AG09319 (cell line): ENCODE data around the gene SBF2.
"Not testable (repeated sequence)": the region's sequence is repeated elsewhere in the genome, so short reads cannot be mapped to it uniquely, and the experiment has no call there.

Experiments used
- DNase-seq: peaks from one replicate; pipeline ENCODE4 v3.0.0-alpha.2; 2010; ENCODE audit warnings: low read depth; ENCODE audit errors: extremely low read depth
- TF ChIP-seq, protein P1 (sequence below): IDR thresholded peaks from 2 replicates; pipeline ENCODE4 v1.5.1; 2011; ENCODE audit warnings: low read depth, mild to moderate bottlenecking, inconsistent platforms, low read length, moderate library complexity

Gene SBF2

DNA sequence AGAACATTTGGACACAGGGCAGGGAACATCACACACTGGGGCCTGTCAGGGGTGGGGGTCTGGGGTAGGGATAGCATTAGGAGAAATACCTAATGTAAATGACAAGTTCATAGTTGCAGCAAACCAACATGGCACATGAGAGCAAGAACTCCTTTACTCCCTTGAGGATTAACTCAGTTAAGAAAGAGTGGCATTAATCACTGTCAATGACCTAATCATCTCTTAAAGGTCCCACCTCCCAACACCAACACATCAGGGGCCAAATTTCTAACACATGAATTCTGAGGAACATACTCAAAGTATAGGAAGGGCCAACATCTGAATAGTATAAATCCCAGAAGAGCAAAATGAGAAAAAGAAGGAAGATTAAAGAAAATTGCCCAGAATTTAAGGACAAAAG is 357.3 kb downstream of the SBF2 start:
- TF ChIP-seq, protein P1, sequence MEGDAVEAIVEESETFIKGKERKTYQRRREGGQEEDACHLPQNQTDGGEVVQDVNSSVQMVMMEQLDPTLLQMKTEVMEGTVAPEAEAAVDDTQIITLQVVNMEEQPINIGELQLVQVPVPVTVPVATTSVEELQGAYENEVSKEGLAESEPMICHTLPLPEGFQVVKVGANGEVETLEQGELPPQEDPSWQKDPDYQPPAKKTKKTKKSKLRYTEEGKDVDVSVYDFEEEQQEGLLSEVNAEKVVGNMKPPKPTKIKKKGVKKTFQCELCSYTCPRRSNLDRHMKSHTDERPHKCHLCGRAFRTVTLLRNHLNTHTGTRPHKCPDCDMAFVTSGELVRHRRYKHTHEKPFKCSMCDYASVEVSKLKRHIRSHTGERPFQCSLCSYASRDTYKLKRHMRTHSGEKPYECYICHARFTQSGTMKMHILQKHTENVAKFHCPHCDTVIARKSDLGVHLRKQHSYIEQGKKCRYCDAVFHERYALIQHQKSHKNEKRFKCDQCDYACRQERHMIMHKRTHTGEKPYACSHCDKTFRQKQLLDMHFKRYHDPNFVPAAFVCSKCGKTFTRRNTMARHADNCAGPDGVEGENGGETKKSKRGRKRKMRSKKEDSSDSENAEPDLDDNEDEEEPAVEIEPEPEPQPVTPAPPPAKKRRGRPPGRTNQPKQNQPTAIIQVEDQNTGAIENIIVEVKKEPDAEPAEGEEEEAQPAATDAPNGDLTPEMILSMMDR, result no peak
- DNase-seq, result no peak

DNA sequence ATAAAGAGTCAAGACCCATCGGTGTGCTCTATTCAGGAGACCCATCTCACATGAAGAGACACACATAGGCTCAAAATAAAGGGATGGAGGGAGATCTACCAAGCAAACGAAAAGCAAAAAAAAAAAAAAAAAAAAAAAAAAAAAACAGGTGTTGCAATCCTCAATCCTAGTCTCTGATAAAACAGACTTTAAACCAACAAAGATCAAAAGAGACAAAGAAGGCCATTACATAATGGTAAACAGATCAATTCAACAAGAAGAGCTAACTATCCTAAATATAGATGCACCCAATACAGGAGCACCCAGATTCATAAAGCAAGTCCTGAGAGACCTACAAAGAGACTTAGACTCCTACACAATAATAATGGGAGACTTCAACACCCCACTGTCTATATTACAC is 361.2 kb downstream of the SBF2 start:
- not testable (repeated sequence) for DNase-seq

DNA sequence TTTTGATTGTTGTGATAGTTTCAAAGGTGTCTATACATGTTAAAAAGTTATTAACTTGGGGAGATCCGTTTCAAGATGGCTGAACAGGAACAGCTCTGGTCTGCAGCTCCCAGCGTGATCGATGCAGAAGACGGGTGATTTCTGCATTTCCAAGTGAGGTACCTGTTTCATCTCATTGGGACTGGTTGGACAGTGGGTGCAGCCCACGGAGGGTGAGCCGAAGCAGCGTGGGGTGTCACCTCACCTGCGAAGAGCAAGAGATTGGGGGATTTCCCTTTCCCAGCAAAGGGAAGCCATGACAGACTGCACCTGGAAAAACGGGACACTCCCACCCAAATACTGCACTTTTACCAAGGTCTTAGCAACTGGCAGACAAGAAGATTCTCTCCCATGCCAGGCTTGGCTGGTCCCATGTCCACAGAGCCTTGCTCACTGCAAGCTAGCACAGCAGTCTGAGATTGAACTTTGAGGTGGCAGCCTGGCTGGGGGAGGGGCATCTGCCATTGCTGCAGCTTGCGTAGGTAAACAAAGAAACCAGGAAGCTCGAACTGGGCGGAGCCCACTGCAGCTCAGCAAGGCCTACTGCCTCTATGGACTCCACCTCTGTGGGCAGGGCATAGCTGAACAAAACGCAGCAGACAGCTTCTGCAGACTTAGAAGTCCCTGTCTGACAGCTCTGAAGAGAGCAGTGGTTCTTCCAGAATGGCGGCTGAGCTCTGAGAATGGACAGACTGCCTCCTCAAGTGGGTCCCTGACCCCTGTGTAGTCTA is 363.3 kb downstream of the SBF2 start:
- DNase-seq, result not testable (repeated sequence)

DNA sequence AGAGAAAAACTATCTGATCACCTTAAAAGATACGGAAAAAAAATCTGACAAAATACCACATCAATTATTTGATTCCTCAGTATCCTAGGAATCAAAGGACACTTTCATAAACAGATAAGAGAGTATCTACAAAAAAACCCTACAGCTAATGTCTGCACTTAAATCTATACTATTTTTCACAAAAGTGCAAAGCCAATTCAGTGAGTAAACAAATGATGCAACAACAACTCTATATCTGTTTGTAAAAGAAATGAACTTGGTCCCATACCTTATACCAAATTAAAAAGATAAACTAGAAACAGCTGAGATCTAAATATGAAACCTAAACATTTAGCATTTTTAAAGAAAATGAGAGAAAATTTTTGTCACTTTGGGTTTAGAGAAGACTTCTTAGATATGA is 366.3 kb downstream of the SBF2 start:
- no peak for DNase-seq
- TF ChIP-seq, protein P1, result no peak

DNA sequence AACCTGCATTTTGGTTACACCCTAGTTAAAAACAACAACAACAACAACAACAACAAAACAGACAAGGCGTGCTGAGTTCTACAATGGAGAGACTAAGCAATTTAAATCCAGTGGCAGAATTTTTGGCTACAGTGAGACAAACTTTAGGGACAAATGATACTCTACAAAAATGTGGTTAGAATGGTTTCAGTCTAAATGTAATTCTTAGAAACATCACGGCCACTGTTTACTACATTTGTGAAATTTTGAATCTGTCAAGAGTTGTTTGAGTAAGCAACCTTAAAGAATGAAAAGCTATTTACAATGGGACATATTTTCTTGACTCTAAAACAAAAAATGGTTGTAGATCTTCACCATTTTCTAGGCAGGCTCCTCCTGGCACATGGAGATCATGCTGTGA is 370.7 kb downstream of the SBF2 start:
- no peak for DNase-seq
- TF ChIP-seq, protein P1, result no peak

DNA sequence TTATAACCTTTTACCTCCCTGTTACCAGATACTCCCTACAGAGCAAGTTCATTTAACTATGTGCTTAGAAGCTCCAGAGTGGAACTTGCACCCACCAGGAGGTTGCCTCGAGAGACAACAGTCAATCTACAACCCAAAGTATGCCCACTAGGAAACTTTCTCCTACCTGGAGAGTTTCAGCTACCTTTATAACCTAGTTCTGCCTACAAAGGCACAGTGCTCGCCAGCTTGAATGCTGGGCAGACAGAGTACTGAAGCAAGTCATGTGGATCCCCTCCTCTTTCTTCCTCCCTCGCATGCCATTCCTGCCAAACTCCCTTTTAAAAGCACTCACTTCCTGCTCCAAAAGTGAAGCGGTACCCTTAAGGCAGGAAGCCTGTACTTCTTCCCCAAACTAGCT is 371.2 kb downstream of the SBF2 start:
- TF ChIP-seq, protein P1, result no peak

DNA sequence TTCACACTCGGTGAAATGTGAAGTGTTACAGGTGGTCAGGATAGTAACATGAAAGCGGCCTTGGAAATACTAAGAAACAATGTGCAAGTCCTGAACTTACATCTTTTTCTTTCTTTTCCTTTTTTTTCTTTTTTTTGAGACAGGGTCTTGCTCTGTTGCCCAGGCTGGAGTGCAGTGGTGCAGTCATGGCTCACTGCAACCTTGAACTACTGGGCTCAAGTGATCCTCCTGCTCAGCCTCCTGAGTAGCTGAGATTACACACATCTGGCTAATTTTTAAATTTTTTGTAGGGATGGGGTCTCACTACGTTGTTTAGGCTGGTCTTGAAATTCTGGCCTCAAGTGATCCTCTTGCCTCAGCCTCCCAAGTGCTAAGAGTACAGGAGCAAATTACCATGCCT is 377.5 kb downstream of the SBF2 start:
- no peak for DNase-seq
- TF ChIP-seq, protein P1, result no peak

More for the DNA sequence above, 371.2 kb downstream of the SBF2 start:
- no peak for DNase-seq

DNA sequence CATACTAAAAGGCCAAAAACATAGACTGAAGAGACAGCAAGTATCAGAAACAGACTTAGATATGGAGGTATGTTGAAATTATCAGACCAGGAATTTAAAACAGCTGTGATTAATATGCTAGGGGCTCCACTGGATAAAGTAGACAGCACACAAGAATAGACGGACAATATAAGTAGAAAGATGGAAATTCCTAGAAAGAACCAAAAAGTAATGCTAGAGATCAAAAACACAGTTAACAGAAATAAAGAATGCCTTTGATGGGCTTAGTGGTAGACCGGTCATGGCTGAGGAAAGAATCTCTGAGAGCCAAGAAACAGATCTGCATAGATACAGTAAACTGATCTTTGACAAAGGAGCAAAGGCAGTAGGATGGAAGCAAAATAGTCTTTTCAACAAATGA is 380.0 kb downstream of the SBF2 start:
- DNase-seq, result no peak
- TF ChIP-seq, protein P1, result no peak
